ENCODE measurements around the gene ZBTB8B. TPM values are rescaled to one million over a fixed set of nuclear protein-coding genes. Genes with fewer than 3 reads are reported as not detected.
"Not testable (repeated sequence)": the region's sequence is repeated elsewhere in the genome, so short reads cannot be mapped to it uniquely, and the experiment has no call there.

ZBTB8B gene
- total RNA-seq: not detected

DNA sequence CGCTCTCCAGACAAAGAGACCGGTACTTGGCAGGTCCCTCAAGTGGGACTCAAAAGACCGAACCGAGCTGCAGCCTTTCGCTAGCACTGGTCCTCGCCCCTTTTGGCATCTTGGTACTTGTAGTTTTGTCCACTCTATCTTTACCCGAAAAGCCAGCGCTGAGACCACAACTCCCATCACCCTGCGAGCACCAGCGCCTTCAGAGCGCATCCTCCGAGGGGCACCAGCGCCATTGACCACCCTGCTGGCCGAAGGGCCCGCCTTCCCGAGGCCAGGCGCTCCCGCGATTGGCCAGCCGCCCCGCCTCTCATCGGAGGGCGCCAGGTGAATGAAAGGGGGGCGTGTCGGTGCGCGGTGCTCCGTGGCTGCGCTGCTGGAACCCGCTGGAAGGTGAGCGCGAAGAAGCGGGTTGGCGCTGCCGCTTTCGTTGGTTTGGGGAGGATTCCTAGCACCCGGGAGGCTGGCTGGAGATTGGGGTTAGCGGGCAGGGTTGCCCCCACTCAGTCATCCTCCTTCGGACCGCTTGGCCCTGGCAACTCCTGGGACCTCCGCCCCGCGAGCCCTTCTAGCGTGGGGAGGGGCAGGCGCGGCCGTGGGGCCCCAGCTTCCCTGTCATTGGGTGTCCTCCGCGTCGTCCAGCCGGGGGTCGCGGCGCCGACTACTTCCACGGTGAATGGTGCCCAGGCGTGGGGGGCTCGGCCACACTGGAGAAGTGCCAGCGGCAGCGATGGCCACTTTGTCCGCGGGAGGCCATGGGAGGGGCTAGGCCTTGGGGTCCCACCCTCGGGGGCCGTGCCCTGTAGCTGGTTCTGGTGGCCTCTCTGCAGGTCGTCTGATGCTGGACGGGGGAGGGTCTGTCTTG is at the start of gene ZBTB8B:
Gene ZBTB8B (plus strand): TSS at position 357 of the 862 bp plus-strand sequence. CDS start 5,553 bp downstream, outside the sequence.
- ATAC-seq (peak; percentile 82), DNase-seq (ENCODE audit: low spot score) (peak; percentile 58)

DNA sequence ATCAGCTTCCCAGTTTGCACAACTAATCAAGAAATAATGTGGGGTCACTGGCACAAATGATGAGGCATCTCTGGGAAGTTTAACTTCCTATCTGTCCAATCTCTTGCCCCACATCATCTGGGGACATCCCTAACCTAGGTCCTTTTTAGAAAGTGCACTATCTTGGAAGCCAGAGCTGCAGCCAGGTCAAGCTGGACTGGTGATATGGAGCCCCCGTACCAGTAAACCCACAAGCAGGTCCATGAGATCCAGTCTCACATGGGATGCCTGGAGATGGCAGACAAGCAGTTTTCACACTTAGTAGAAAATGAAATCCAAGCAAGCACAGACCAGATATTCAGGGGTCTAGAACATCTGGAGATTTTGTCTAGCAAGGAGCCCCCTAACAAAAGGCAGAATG is 43.1 kb upstream of the ZBTB8B start:
- DNase-seq (ENCODE audit: low spot score) (no peak), ATAC-seq (no peak)

DNA sequence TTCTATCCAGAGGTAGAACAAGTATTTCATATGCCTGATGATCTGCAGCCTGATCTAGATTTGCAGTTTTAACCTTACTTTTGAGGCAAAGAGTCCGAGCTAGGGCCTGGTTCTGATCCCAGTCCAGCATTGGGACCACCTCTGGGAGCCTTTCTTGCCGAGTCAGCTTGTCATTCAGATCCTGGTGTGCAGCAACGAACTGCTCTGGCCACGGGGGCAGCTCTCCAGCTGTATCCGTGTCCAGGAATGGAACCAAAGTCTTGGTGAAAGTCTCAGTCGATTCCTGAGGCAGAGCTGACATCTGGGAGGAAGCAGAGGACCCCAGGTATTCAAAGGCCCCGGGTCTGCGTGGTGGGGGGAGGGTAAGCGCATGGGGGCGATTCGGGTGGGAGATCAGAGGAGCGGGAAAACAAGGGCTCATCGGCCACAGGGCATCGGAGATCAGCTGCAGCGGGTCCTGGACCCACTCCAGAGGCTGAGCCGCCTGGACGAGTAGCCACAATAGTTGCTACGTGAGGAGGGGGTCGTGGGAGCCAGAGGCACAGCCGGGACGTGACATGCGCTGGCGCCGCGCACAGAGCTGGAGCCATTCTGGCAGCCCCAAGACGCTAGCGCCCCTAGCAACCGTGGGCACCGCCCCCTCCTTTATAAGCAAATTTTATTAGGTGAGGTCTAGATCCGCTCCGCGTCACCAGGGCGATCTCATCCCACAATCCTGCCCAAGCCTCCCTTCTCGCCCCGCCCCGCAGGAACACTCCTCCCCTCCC is 38.2 kb upstream of the ZBTB8B start:
- DNase-seq (ENCODE audit: low spot score): no peak
- ATAC-seq: no peak

GRCh38 chr1:32427264-32427963 is 37.5 kb upstream of the ZBTB8B start:
- DNase-seq (ENCODE audit: low spot score): no peak
- ATAC-seq: no peak

DNA sequence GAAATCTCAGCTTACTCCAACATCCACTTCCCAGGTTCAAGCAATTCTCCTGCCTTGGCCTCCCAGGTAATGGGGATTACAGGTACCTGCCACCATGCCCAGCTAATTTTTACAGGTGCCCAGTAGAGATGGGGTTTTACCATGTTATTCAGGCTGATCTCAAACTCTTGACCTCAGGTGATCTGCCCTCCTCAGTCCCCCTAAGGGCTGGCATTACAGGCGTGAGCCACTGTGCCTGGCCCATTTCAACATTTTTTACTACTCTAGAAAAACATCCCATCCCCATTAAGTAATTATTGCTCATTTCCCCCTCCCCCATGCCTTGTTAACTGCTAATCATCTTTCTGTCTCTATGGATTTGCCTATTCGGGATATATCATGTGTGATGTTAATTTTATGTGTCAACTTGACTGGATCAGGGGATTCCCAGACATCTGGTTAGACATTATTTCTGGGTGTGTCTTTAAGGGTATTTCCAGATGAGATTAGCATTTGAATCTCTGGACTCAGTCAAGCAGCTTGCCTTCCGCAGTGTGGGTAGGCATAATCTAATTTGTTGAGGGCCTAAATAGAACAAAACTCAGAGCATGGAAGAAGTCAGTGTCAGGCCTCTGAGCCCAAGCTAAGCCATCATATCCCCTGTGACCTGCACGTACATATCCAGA is 33.0 kb upstream of the ZBTB8B start:
- ATAC-seq (no peak), DNase-seq (ENCODE audit: low spot score) (no peak)

- DNase-seq (ENCODE audit: low spot score) (no peak), ATAC-seq (no peak)
Measured at GRCh38 chr1:32438136-32438535, 26.7 kb upstream of the ZBTB8B start.

DNA sequence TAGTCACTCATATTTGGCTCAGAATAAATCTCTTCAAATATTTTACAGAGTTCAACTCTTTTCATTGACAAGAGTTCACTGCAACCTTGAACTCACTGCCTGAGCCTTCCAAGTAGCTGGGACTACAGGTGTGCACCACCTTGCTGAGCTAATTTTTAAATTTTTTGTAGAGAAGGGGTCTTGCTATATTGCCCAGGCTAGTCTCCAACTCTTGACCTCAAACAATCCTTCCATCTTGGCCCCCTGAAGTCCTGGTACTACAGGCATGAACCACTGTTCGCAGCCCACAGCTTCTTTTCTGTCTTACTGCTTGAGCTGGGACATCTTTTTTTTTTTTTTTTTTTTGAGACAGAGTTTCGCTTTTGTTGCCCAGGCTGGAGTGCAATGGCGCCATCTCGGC is 26.1 kb upstream of the ZBTB8B start:
- not testable (repeated sequence) for ATAC-seq; DNase-seq (ENCODE audit: low spot score)

DNA sequence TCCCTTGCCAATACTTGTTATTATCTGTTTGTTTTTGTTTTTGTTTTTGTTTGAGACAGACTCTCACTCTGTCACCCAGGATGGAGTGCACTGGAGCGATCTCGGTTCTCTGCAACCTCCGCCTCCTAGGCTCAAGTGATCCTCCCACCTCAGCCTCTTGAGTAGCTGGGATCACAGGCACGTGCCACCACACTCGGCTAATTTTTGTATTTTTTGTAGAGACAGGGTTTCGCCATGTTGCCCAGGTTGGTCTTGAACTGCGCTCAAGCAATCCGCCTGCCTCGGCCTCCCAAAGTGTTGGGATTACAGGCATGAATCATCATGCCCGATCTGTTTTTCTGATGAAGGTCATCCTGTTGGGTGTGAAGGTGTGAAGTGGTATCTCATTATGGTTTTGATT is 23.4 kb upstream of the ZBTB8B start:
- DNase-seq (ENCODE audit: low spot score); ATAC-seq: not testable (repeated sequence)

DNA sequence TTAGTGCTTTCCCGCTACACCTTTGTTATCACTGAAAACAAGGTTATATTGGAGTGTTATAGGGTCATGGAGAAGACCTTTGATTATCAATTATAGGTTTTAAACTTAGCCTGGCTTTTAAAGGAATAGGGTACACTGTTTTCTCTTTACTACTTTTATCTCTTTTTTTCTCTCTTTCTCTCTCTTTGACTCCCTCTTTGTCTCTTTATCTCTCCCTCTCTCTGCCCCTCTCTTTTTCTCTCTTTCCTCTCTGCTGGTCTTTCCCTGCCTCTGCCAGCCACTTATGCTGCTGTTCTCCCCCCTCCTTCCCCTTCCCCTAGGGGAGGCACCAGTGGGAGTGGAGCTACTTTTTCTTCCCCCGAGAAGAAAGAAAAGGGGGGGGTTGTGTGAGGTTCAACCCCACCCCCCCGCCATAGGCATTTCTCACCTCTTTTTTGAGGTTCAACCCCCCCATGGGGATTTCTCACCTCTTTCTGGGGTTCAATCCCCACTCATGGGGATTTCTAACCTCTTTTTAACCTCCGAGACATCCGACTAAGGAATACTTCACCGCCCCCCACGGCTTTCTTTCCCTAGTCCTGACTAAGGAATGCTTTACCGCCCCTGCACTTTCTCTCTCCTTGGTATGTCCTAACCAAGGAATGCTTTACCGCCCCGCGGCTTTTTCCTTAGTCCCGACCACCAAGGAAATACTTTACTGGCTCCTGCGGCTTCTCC is 17.2 kb upstream of the ZBTB8B start:
- ATAC-seq: no peak
- no peak for DNase-seq (ENCODE audit: low spot score)

DNA sequence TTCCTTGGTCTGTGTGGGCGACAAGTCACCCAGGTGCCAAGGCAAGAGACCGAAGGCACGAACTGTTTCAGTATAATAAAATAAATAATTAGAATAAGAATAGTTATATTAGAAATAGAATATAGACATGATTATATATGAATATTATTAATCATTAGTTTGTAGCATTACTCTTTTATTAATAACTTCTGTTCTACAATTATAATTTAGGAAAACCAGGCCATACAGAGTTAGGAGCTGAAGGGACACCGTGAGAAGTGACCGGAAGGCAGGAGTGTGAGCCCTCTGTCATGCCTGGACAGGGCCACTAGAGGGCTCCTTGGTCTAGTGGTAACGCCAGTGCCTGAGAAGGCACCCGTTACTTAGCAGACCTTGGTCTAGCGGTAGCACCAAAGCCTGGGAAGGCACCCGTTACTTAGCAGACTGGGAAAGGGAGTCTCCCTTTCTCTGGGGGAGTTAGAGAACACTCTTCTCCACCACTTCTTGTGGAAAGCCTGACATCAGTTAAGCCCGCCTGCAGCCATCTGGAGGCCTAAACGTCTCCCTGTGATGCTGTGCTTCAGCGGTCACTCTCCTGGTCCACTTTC is 16.6 kb upstream of the ZBTB8B start:
- peak; percentile 84 for ATAC-seq
- DNase-seq (ENCODE audit: low spot score): peak; percentile 77

GRCh38 chr1:32448773-32449456 is 16.0 kb upstream of the ZBTB8B start:
- DNase-seq (ENCODE audit: low spot score): no peak
- peak; percentile 34 for ATAC-seq

- not testable (repeated sequence) for ATAC-seq; DNase-seq (ENCODE audit: low spot score)
Measured at GRCh38 chr1:32449457-32449831, 15.4 kb upstream of the ZBTB8B start.

GRCh38 chr1:32454726-32455125 is 10.1 kb upstream of the ZBTB8B start:
- DNase-seq (ENCODE audit: low spot score) (no peak), ATAC-seq (peak; percentile 35)

DNA sequence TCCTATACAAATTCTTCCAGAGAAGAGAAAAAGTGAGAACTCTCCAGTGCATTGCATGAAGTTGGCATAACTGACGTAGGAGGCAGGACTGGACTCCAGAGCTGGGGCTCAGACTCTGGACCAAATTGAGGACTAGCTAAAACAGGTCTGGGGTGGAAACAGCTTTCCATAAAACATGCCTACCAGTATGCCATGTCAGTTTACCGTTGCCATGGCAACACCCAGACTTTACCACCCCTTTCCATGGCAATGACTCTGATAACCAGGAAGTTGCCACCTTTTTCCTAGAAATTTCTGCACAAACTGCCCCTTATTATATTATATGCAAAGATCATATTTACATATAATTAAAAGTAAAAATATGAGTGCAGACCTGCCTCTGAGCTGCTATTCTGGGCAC is 8.9 kb upstream of the ZBTB8B start:
- no peak for ATAC-seq
- DNase-seq (ENCODE audit: low spot score): no peak

GRCh38 chr1:32458798-32459197 is 6.1 kb upstream of the ZBTB8B start:
- not testable (repeated sequence) for ATAC-seq; DNase-seq (ENCODE audit: low spot score)

DNA sequence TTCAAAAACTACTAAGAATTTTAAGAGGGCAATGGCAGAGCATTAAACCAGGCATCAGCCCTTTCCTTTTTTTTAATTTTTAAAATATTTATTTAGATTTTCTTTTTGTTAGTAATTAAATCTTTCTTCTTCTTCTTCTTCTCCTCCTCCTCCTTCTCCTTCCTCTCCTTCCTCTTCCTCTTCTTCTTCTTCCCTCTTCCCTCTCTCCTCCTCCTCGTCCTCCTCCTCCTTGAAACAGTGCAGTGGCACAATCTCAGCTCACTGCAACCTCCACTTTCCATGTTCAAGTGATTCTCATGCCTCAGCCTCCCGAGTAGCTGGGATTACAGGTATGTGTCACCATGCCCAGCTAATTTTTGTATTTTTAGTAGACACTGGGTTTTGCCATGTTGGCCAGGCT is 1.9 kb upstream of the ZBTB8B start:
- not testable (repeated sequence) for ATAC-seq; DNase-seq (ENCODE audit: low spot score)

DNA sequence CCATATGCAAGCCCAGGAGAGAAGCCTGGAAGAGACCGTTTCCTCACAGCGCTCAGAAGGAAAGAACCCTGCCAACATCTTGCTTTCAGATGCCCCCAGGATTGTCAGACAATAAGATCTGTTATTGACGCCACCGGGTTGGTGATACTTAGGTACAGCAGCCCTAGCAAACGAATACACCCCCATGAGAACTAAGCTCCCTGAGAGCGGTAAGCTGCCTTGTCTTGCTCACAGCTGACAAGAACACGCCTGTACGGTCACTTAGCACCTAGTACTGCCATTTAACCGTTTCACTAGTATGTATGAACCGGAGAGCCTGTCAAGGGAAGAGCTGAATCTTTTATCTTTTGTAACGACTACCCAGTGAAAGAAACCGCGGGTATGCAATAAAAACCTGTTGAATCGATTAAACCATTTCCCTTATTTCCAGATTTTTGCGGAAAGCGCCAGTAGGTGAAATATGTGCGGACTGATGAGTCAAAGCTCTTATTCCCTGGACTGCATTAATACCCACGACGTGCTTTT is 619 bp upstream of the ZBTB8B start:
- DNase-seq (ENCODE audit: low spot score): no peak
- ATAC-seq: peak; percentile 20

GRCh38 chr1:32465578-32465933 is 684 bp downstream of the ZBTB8B start:
- ATAC-seq (no peak), DNase-seq (ENCODE audit: low spot score) (no peak)

DNA sequence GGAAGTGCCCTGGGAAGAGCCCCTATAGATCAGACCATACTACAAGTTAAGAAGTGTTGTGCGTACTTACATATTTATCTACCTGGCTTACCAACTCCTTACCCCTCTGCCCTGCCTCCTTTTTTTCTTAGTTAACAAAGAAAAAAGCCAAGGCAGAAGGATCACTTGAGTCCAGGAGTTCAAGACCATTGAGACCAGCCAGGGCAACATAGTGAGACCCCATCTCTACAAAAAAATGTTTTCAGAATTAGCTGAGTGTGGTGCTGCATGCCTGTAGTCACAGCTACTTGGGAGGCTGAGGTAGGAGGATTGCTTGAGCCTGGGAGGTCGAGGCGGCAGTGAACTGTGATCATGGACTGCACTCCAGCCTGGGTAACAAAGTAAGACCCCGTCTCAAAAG is 1.9 kb downstream of the ZBTB8B start:
- ATAC-seq: no peak
- no peak for DNase-seq (ENCODE audit: low spot score)

Data from left lobe of liver (tissue), 2 donors.